Stimulated activated CD8-positive, alpha-beta memory T cell treated with anti-CD3 and anti-CD28 coated beads, Interleukin-4, amount 100 ng/mL, for 1 hour (primary cell): ENCODE results near the gene DUSP12.

Experiments
- DNase-seq, 2 donors: peaks; one replicate each; pipeline ENCODE4 v3.0.0-alpha.2; 2020; ENCODE audit warnings: low read depth in 2 of 2, low spot score in 1 of 2

DUSP12 gene

DNA sequence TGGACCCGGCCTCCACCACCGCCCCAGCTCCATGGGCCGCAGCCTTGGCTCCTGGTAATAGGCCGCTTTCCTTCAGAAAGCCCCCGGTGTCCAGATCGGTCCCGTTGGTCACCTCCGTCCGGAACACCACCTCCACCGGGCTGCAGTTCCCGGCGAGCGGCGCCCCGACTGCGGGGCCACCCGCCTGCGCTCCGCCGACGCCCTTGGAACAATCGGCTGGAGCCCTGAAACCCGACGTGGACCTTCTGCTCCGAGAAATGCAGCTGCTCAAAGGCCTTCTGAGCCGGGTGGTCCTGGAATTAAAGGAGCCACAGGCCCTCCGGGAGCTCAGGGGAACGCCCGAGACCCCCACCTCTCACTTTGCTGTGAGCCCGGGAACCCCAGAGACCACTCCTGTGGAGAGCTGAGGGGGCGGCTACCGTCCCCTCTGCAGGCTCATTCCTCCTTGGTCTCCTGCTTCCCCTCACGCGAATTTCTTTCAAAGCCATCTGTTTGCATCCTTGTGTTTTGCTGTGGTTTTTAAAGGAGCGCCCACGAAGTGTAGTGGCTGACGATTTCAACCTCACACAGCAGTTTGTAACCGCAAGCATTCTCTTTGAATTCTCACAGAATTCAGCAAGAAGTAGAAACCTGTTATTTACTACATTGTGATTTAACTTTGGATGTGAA, 22.2 kb upstream of the DUSP12 start:
- no peak for DNase-seq

DNA sequence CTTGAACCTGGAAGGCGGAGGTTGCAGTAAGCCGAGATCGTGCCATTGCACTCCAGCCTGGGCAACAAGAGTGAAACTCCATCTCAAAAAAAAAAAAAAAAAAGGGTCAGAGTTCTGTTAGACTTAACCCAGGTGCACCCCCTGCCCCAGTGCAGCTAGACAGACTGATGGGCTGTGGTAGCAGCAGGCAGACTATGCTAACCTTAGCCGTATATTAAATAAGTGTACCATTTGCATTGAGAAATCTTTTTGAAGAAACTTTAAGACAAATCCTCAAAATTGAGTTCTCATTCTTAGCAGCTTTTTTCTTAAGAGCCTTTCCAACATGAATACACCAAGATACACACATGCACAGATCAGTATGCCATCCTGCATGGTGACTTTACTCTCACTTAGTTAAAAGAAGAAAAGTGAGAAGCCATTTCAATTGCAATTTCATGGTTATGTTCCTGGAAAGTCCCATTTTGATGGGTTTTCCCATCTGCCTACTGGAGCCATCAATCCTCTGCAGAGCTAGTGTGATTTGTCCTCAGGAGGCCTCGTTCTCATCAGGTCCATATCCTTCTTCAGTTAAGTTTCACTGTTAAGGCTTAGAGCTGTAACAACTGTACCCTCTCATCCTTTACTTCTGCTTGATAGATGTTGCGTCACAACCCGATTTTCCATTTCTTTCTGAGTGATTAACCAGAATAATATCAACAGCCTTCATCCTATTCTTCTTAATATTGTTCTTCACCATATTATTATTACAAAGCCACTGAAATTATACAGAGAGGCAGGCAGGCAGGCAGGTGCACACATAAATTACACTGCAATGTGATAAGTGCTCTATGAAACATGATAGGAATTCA, 21.0 kb upstream of the DUSP12 start:
- no peak for DNase-seq

GRCh38 chr1:161730050-161730564, 19.5 kb upstream of the DUSP12 start:
- no peak for DNase-seq

DNA sequence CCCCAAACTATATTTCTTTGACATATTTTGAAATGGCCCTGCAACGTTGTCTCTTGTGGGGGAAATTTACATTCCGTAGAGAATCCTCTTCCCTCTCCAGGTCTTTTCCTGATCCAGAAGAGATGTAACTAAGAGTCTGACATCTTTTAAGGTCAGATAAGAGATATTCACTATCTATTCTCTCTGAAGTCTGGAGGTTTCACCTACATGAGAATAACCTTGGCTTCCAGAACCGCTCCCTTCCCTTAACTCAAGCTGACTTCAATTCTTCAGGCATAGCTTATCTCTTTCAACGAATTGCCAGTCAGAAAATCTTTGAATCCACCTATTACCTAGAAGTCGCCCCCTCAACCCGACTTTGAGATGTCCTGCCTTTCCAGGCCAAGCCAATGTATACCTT, 18.3 kb upstream of the DUSP12 start:
- no peak for DNase-seq

GRCh38 chr1:161731981-161732718, 17.4 kb upstream of the DUSP12 start:
- DNase-seq: no peak

GRCh38 chr1:161733526-161733925, 16.1 kb upstream of the DUSP12 start:
- no peak for DNase-seq

DNA sequence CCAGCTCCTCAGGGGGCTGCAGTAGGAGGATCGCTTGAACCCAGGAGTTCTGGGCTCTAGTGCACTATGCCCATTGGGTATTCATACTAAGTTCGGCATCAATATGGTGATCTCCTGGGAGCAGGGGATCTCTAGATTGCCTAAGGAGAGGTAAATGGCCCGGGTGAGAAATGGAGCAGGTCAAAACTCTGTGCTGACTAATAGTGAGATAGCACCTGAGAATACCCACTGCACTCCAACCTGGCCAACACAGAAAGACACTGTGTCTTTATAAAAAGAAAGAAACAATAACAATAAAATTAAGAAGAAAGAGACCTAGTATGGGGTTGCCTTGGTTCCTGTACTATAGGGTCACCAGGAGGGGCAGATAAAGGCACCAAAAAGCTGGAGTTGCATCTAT, 13.7 kb upstream of the DUSP12 start:
- no peak for DNase-seq

DNA sequence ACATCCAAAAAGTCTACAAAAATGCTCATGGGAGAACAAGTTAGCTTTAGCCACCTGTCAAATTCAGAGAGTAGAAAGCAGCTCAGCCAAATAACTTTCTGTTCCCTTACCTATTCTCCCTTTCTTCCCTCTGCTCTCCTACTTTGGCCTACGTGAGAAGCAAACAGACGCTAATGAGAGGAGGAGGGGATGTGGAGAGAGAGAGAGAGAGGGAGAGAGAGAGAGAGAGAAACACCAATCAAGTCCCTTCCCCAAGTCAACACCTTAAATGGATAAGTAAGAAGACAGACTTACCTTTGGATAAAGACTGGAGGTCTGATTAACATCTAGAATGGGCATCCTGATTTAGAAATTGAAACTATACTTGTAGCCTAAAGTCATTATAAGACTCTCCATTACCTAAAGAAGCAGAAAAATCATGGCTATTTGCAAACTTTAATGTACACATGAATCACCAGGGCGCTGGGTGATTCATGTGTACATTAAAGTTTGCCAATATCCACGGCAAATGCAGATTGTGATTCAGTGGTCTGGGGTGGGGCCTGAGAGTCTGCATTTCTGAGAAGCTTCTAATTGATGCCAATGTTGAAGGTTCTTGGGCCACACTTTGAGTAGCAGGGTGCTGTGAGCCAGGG, 13.1 kb upstream of the DUSP12 start:
- no peak for DNase-seq

DNA sequence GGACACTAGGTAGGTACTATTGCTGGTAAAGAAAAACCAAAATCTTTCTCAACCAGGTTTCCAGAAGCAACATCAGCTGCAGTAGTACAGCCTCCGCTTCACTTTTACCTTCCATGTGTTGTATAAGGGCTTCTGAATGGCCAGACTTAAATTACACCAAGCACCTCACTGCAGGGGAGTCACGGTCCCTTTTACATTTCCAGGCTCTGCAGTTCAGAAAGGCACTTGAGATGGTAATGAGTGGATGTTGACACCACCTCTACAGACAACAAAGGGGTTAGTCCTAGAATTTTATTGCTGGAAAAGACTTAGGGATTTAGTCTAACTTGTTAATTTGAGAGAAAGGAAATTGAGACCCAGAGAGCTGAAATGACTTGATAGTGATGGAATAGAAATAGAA, 12.0 kb upstream of the DUSP12 start:
- no peak for DNase-seq

DNA sequence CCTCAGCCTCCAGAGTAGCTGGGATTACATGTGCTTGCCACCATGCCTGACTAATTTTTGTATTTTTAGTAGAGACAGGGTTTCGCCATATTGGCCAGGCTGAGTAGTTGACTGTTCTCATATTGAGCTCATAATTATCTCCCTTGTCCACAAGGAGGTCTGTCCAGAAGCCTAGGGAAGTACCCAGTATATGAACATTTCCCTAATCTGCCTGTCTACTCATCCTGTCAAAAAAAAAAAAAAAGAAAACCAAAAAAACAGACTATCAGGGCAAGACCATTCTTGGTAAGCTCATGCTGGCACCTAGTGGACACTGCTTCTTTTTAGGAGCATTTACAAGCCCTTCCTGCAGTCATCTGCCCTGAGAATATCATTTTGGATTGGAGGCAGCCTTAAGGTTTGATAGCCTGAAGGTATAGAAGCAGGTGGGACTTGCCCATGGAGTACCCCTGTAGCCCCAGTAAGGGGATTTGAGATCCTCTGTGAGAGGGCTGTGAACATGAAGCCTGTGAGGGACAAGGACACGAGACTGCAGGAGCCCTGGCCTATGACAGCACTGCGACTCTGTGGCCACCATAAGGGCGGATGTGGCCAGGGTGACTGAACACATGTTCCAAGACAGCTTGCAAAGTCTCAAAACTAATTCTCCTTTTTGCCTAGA, 10.8 kb upstream of the DUSP12 start:
- DNase-seq: peak in 1 of 2 donors; percentile 54

- DNase-seq: no peak
These were observed 9.6 kb upstream of the DUSP12 start for GRCh38 chr1:161739865-161740566.

DNA sequence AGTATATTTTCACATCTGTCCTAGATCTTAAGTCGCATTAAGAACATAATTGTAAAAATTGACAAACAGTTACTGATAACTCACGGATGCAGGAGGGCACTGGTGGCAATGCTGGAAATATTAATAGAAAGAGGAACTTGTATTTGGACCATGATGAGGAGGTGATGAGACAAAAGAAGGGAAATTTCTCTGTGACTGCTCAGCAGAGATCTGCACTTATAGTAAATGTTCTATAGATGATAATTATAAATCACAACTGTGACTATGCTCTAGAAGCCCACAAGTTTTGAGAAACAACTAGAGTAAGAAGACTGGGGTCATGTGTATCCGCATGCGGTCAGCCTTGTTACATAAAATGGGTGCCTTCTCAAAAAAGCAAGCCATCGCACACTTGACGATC, 8.7 kb upstream of the DUSP12 start:
- DNase-seq: no peak

GRCh38 chr1:161743231-161743630, 6.4 kb upstream of the DUSP12 start:
- no peak for DNase-seq

- no peak for DNase-seq
These were observed 1.8 kb upstream of the DUSP12 start for GRCh38 chr1:161747801-161748200.

- DNase-seq: peak in 1 of 2 donors; percentile 10
These were observed 14.0 kb downstream of the DUSP12 start for GRCh38 chr1:161763522-161764098.

DNA sequence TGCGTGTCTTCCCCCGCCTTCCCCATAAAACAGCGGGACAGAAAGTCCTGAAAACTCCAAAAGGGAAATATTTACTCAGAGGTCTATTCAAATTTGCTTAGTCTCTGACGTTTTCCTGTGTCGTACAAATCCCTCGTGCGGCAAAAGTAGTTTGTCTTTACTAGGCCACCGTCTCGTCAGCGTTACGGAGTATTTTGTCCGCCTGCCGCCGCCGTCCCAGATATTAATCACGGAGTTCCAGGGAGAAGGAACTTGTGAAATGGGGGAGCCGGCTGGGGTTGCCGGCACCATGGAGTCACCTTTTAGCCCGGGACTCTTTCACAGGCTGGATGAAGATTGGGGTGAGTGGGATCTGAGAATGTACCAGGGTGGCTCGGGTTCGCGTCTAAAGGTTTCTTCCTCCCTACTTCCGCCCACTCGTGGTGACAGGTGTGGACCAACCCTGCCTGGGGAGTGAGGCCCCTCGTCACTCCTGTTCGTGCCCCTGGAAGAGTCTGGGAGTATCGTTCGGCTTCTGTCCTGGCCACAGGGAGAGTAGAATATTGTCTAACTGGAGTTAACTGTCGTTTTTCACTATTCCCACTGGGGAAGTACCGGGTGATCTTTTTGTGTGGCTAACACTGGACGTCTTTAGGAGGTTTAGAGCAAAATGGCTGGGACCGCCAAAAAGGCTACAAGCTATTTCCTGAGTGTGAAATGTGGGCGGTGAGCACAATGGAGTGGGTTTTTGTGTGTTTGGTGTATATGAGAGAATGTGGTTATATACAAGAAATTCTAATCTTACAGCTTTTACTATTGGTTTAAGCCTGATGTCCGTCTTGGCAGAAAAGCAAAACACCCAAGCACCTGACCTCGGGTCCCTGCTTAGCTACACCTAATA, 16.8 kb downstream of the DUSP12 start, which contains the start of gene ATF6:
ATF6 (plus strand) TSS at position 219 of the 880 bp plus-strand sequence; CDS start at position 260, 41 bp downstream.
- peak; percentile 43 to 67 for DNase-seq

GRCh38 chr1:161768461-161768860, 18.9 kb downstream of the DUSP12 start:
- DNase-seq: no peak

GRCh38 chr1:161768986-161769672, 19.5 kb downstream of the DUSP12 start:
- no peak for DNase-seq
